Glomerular endothelial cell (primary cell): ENCODE results near the gene PIK3CB. TPM values are rescaled to one million over a fixed set of nuclear protein-coding genes. Genes with fewer than 3 reads are reported as not detected.
"Not testable (repeated sequence)": the region's sequence is repeated elsewhere in the genome, so short reads cannot be mapped to it uniquely, and the experiment has no call there.

Experiments used
- DNase-seq: peaks from one replicate; pipeline ENCODE4 v3.0.0-alpha.2; 2011; ENCODE audit warnings: low read depth, low spot score; ENCODE audit errors: extremely low read depth
- total RNA-seq: library from RNA; depleted of rRNA; stranded (reverse); fragments of >200 nt; gene quantifications from 2 replicates; pipeline ENCODE4 v1.2.3, GENCODE V29; 2015

Gene PIK3CB
- total RNA-seq, 1 donor from 2014 or later = 19.7 TPM

- no peak for DNase-seq
These were observed 65.8 kb downstream of the PIK3CB start for GRCh38 chr3:138768946-138769345.

GRCh38 chr3:138768125-138768524 is 66.6 kb downstream of the PIK3CB start:
- no peak for DNase-seq

GRCh38 chr3:138767498-138768104 is 67.1 kb downstream of the PIK3CB start:
- DNase-seq = no peak

- no peak for DNase-seq
These were observed 73.7 kb downstream of the PIK3CB start for GRCh38 chr3:138761002-138761401.

- no peak for DNase-seq
These were observed 86.5 kb downstream of the PIK3CB start for GRCh38 chr3:138748190-138748589.

GRCh38 chr3:138747225-138747624 is 87.5 kb downstream of the PIK3CB start:
- DNase-seq = no peak

- no peak for DNase-seq
These were observed 94.7 kb downstream of the PIK3CB start for GRCh38 chr3:138740072-138740471.

- no peak for DNase-seq
These were observed 102.3 kb downstream of the PIK3CB start for GRCh38 chr3:138732456-138732855.

GRCh38 chr3:138726946-138727730 is 107.6 kb downstream of the PIK3CB start:
- no peak for DNase-seq

- not testable (repeated sequence) for DNase-seq
These were observed 108.7 kb downstream of the PIK3CB start for GRCh38 chr3:138726042-138726441.

GRCh38 chr3:138725116-138725515 is 109.6 kb downstream of the PIK3CB start:
- no peak for DNase-seq

GRCh38 chr3:138724443-138724842 is 110.3 kb downstream of the PIK3CB start:
- DNase-seq = no peak

GRCh38 chr3:138718849-138719248 is 115.9 kb downstream of the PIK3CB start:
- DNase-seq = no peak

- no peak for DNase-seq
These were observed 117.4 kb downstream of the PIK3CB start for GRCh38 chr3:138717348-138717747.

GRCh38 chr3:138712086-138712485 is 122.6 kb downstream of the PIK3CB start:
- no peak for DNase-seq

- DNase-seq = no peak
These were observed 129.1 kb downstream of the PIK3CB start for GRCh38 chr3:138705675-138706074.

- DNase-seq = no peak
These were observed 137.9 kb downstream of the PIK3CB start for GRCh38 chr3:138696666-138697370.

- no peak for DNase-seq
These were observed 140.3 kb downstream of the PIK3CB start for GRCh38 chr3:138694287-138695007.

- DNase-seq = no peak
These were observed 142.6 kb downstream of the PIK3CB start for GRCh38 chr3:138692152-138692551.

- no peak for DNase-seq
These were observed 143.4 kb downstream of the PIK3CB start for GRCh38 chr3:138691351-138691750.

- DNase-seq = no peak
These were observed 144.7 kb downstream of the PIK3CB start for GRCh38 chr3:138690036-138690435.
